Suprapubic skin (tissue), 4 donors: ENCODE measurements around the gene OR6Q1.

Source experiments
- EP300 ChIP-seq: sonication (generic); formaldehyde crosslinking; IDR thresholded peaks from one replicate; pipeline ENCODE4 v1.6.1; 2017; ENCODE audit warnings: antibody characterized with exemption
- POLR2A ChIP-seq, 2 donors: fragments of 450-650 bp; IDR thresholded peaks; one replicate each; pipeline ENCODE4 v1.6.1; 2017; ENCODE audit warnings: antibody characterized with exemption in 2 of 2, mild to moderate bottlenecking in 2 of 2, moderate library complexity in 2 of 2
- POLR2AphosphoS5 ChIP-seq, 3 donors: sonication (generic); formaldehyde crosslinking; IDR thresholded peaks; one replicate each; pipeline ENCODE4 v1.6.1; 2017; ENCODE audit warnings: antibody characterized with exemption in 3 of 3
- TF ChIP-seq, protein P1 (sequence below), 2 donors: fragments of 200-600 bp in 1 of 2; fragments of 450-650 bp in 1 of 2; sonication (generic) in 1 of 2; IDR thresholded peaks; one replicate each; pipeline ENCODE4 v1.5.1; 2016 to 2019; ENCODE audit warnings: antibody characterized with exemption in 2 of 2, mild to moderate bottlenecking in 1 of 2, moderate library complexity in 1 of 2

GRCh38 chr11:58000699-58001098, 30.1 kb upstream of the OR6Q1 start:
- TF ChIP-seq, protein P1, sequence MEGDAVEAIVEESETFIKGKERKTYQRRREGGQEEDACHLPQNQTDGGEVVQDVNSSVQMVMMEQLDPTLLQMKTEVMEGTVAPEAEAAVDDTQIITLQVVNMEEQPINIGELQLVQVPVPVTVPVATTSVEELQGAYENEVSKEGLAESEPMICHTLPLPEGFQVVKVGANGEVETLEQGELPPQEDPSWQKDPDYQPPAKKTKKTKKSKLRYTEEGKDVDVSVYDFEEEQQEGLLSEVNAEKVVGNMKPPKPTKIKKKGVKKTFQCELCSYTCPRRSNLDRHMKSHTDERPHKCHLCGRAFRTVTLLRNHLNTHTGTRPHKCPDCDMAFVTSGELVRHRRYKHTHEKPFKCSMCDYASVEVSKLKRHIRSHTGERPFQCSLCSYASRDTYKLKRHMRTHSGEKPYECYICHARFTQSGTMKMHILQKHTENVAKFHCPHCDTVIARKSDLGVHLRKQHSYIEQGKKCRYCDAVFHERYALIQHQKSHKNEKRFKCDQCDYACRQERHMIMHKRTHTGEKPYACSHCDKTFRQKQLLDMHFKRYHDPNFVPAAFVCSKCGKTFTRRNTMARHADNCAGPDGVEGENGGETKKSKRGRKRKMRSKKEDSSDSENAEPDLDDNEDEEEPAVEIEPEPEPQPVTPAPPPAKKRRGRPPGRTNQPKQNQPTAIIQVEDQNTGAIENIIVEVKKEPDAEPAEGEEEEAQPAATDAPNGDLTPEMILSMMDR (IDR thresholded peaks at IDR 0.05), result no peak
- TF ChIP-seq POLR2A (IDR thresholded peaks at IDR 0.05) (no peak), POLR2AphosphoS5 (IDR thresholded peaks at IDR 0.05) (no peak), EP300 (no peak)
